ENCODE measurements around the gene PHF21A.

The PHF21A gene

GRCh38 chr11:46121301-46121723 lies at the start of gene PHF21A:
Gene PHF21A, minus strand, starts transcription at chr11:46121454. Its CDS starts 37,235 bp downstream, at chr11:46084219.
- peak; percentile 88 for DNase-seq (ENCODE audit: low read depth)

- no peak for DNase-seq (ENCODE audit: low read depth)
Measured at GRCh38 chr11:46170797-46171196, 49.5 kb upstream of the PHF21A start.

- no peak for DNase-seq (ENCODE audit: low read depth)
Measured at GRCh38 chr11:46162700-46163099, 41.4 kb upstream of the PHF21A start.

GRCh38 chr11:46161201-46161600 lies 39.9 kb upstream of the PHF21A start:
- DNase-seq (ENCODE audit: low read depth) = no peak

- DNase-seq (ENCODE audit: low read depth) = no peak
Measured at GRCh38 chr11:46160100-46160499, 38.8 kb upstream of the PHF21A start.

- DNase-seq (ENCODE audit: low read depth) = no peak
Measured at GRCh38 chr11:46159680-46160079, 38.4 kb upstream of the PHF21A start.

- no peak for DNase-seq (ENCODE audit: low read depth)
Measured at GRCh38 chr11:46149826-46150225, 28.6 kb upstream of the PHF21A start.

- no peak for DNase-seq (ENCODE audit: low read depth)
Measured at GRCh38 chr11:46149342-46149741, 28.1 kb upstream of the PHF21A start.

GRCh38 chr11:46144741-46145140 lies 23.5 kb upstream of the PHF21A start:
- no peak for DNase-seq (ENCODE audit: low read depth)

- no peak for DNase-seq (ENCODE audit: low read depth)
Measured at GRCh38 chr11:46143049-46143806, 22.0 kb upstream of the PHF21A start.

GRCh38 chr11:46142561-46142960 lies 21.3 kb upstream of the PHF21A start:
- DNase-seq (ENCODE audit: low read depth) = no peak

GRCh38 chr11:46141597-46141996 lies 20.3 kb upstream of the PHF21A start:
- no peak for DNase-seq (ENCODE audit: low read depth)

GRCh38 chr11:46134540-46134939 lies 13.3 kb upstream of the PHF21A start:
- no peak for DNase-seq (ENCODE audit: low read depth)

- no peak for DNase-seq (ENCODE audit: low read depth)
Measured at GRCh38 chr11:46134061-46134460, 12.8 kb upstream of the PHF21A start.

- DNase-seq (ENCODE audit: low read depth) = no peak
Measured at GRCh38 chr11:46133119-46133518, 11.9 kb upstream of the PHF21A start.

GRCh38 chr11:46130286-46130940 lies 9.2 kb upstream of the PHF21A start:
- DNase-seq (ENCODE audit: low read depth) = no peak

GRCh38 chr11:46129133-46129532 lies 7.9 kb upstream of the PHF21A start:
- DNase-seq (ENCODE audit: low read depth) = no peak

GRCh38 chr11:46127150-46127638 lies 5.9 kb upstream of the PHF21A start:
- DNase-seq (ENCODE audit: low read depth) = no peak

- DNase-seq (ENCODE audit: low read depth) = no peak
Measured at GRCh38 chr11:46125284-46125683, 4.0 kb upstream of the PHF21A start.

- DNase-seq (ENCODE audit: low read depth) = no peak
Measured at GRCh38 chr11:46122945-46123715, 1.9 kb upstream of the PHF21A start.

- DNase-seq (ENCODE audit: low read depth) = peak; percentile 82
Measured at GRCh38 chr11:46121724-46122477, 647 bp upstream of the PHF21A start.
